VCaP (cell line): ENCODE data around the gene GCDH.
A peak's percentile ranks its signal among the peaks of the same experiment; 100 is the strongest.

Source experiments
- H3K27ac ChIP-seq: fragments of 450-650 bp; 2 replicates; pipeline ENCODE4 v1.5.1; 2017
- CTCF ChIP-seq: fragments of 450-650 bp; conservative IDR thresholded peaks from 2 replicates; pipeline ENCODE4 v1.5.1; 2017; ENCODE audit warnings: mild to moderate bottlenecking, moderate library complexity

GCDH gene

DNA sequence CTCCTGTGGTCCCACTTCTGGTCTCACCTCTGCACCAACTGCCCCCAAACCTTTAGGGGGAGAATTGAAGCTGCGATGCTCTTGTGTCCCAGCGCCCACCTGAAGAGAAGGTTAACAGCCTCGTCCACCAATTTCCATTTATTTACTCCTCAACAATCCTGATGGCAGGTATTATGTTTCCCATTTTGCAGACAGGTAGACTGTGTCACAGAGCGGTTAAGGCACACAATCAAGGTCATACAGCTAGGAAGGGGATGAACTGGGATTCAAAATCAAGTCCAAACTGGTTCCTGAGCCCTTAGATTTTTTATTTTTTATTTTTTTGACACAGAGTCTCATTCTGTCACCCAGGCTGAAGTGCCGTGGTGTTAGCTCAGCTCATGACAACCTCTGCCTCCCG lies 15.9 kb upstream of the GCDH start:
- TF ChIP-seq CTCF, result no peak
- H3K27ac ChIP-seq, result no peak overlapping the region

- no peak for TF ChIP-seq CTCF
- H3K27ac ChIP-seq, result peak overlapping the region; percentile 66
Observed at GRCh38 chr19:12880551-12881171, 10.3 kb upstream of the GCDH start.

DNA sequence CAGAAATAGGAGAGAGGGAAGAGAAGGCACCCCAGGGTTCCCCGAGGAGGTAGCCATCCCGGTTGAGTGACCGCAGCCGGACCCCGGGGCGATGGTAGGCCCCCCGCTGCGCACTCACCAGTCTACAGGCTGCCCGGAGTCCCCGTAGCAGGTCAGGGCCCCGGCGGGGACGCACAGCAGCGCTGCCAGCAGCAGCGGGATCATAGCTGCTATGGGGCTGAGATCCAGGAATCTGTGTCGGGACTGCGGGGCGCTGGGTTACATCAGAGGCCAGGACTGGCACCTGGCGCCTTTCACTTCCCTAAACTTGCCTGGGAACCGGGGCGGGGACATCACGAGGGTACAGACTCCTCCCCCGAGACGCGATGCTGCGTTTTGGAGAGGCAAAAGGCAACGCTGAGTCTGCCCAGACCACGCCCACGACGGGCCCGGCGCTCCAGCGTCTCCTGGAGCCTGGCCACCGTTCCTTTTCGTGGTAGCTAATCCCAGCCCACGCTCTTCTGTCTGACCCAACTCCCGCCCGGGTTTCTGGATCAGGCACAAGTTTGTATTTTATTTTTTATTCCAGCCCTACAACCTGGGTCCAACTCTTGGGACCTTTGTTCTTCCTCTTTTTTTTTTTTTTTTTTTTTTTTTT lies 9.7 kb upstream of the GCDH start, which contains the start of gene DNASE2:
TSS of gene DNASE2 (minus strand) at position 278 of the 637 bp plus-strand sequence. CDS start at position 204, 74 bp downstream.
- H3K27ac ChIP-seq, result peak within 1 kb of the TSS; percentile 66
- no peak for TF ChIP-seq CTCF

GRCh38 chr19:12882589-12882988 lies 8.4 kb upstream of the GCDH start:
- H3K27ac ChIP-seq, result no peak overlapping the region
- TF ChIP-seq CTCF, result no peak

GRCh38 chr19:12884202-12884601 lies 6.8 kb upstream of the GCDH start:
- no peak overlapping the region for H3K27ac ChIP-seq
- no peak for TF ChIP-seq CTCF

DNA sequence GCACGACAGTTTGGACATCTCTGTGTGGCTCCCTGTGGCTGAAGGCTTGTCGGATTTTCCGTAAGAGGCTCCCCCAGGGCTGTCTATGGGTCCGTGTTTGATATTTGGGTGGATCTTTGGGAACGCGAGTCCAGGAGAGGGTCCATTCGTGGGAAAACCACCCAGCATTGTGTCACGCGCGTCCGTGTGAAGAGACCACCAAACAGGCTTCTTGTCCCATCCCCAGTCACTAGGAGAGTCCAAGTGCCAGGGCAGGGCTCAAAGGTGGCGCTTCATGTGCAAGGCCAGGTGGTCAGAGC lies 6.4 kb upstream of the GCDH start:
- H3K27ac ChIP-seq, result peak overlapping the region; percentile 32; the same call in 1 of the 2 replicates

More for the DNA sequence above, 6.4 kb upstream of the GCDH start:
- no peak for TF ChIP-seq CTCF
